ENCODE measurements around the gene DCST1. TPM values are rescaled to one million over a fixed set of nuclear protein-coding genes. Genes with fewer than 3 reads are reported as not detected.

The DCST1 gene
- total RNA-seq, 1 experiment from 2014 or later, result 0.15 TPM

DNA sequence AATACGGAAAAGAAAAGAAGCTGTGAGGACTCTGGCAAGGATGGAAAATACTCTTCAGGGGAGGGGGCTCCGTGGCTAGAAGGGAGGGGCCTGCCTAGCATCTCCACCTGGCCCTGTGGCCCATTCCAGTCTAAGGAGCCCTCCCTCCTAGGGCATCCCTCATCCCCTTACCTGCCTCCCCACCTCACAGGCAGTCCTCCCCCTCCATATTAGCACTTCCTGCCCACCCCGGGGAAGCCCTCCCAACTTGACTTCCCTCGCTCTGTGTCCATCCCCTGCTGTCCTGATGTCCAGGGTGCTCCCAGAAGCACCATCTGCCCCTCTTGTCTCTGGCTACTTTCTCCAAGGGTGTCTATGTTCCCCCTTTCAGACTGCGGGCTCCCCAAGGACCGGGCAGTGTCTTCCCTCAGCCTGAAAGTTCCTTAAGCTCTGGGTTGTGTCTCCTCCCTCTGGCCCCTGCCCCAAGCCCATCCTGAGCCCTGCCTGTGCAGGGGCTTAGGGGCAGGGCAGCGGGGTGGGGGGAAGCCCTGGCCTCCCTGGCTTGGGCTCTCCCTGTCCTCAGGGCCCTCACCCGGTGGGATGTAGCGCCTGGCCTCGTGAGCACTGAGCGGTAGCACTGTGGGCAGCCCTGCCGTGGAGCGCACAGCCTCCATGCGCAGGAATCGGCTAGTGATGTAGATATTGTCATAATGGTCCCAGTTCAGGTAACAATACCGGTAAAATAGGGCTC, 3.9 kb upstream of the DCST1 start:
- TF ChIP-seq FOXJ3 (CRISPR knock-in tag; IDR thresholded peaks at IDR 0.05; ENCODE audit: borderline replicate concordance) (no peak), ZNF232 (CRISPR knock-in tag; IDR thresholded peaks at IDR 0.05) (no peak), PRDM15 (CRISPR knock-in tag; IDR thresholded peaks at IDR 0.05) (no peak), ZNF263 (CRISPR knock-in tag; IDR thresholded peaks at IDR 0.05; ENCODE audit: low read depth) (peak; percentile 63; the same call in 1 of the 2 replicates), ZNF671 (CRISPR knock-in tag; IDR thresholded peaks at IDR 0.05) (no peak), CREM (CRISPR knock-in tag; IDR thresholded peaks at IDR 0.05) (no peak), CDX4 (CRISPR knock-in tag; IDR thresholded peaks at IDR 0.05; ENCODE audit: borderline replicate concordance) (no peak), GRHL2 (CRISPR knock-in tag; IDR thresholded peaks at IDR 0.05; ENCODE audit: insufficient replicate concordance, severe bottlenecking) (no peak)
- ChIA-PET CTCF (interaction anchor here (1.0 to 2.3 kb wide), 4 partner anchors 12 to 55 kb away, joined by 3 to 6 read pairs (median 4); no protein-coding TSS in a partner anchor), POLR2A (interaction anchor here (0.5 kb wide), 1 partner anchor 386 kb away, joined by 3 read pairs; no protein-coding TSS in a partner anchor)
- Mint-ChIP-seq H3K4me3 (no peak overlapping the region), H3K36me3 (no peaks in the 10 kb centered on the region), H3K27ac (no peak overlapping the region), H3K9me3 (no peaks in the 10 kb centered on the region), H3K27me3 (ENCODE audit: low read depth) (peaks cover 3% of the 10 kb centered on the region; the same call in 1 of the 2 replicates), H3K4me1 (no peaks in the 10 kb centered on the region)
- DNase-seq (ENCODE audit: low spot score) (no peak), ATAC-seq (no peak)

- ChIA-PET CTCF (interaction anchor here (0.5 to 2.1 kb wide), 5 partner anchors 13 to 68 kb away, joined by 3 to 5 read pairs (median 4); no protein-coding TSS in a partner anchor), POLR2A (no interaction called here)
- TF ChIP-seq ZNF317 (CRISPR knock-in tag; IDR thresholded peaks at IDR 0.05; ENCODE audit: borderline replicate concordance, low read depth), result no peak
- no peak for TF ChIP-seq ZNF396 (CRISPR knock-in tag; IDR thresholded peaks at IDR 0.05; ENCODE audit: borderline replicate concordance)
- no peak for TF ChIP-seq USF1 (CRISPR knock-in tag; IDR thresholded peaks at IDR 0.05)
- ATAC-seq, result no peak
- no peak overlapping the region for H3K27ac Mint-ChIP-seq
- H3K9me3 Mint-ChIP-seq, result no peaks in the 10 kb centered on the region
- peaks cover 3% of the 10 kb centered on the region; the same call in 1 of the 2 replicates for H3K27me3 Mint-ChIP-seq (ENCODE audit: low read depth)
- no peaks in the 10 kb centered on the region for H3K4me1 Mint-ChIP-seq
- H3K36me3 Mint-ChIP-seq, result no peaks in the 10 kb centered on the region
- DNase-seq (ENCODE audit: low spot score), result no peak
- no peak overlapping the region for H3K4me3 Mint-ChIP-seq
These were observed 3.3 kb upstream of the DCST1 start for GRCh38 chr1:155030243-155030795.

DNA sequence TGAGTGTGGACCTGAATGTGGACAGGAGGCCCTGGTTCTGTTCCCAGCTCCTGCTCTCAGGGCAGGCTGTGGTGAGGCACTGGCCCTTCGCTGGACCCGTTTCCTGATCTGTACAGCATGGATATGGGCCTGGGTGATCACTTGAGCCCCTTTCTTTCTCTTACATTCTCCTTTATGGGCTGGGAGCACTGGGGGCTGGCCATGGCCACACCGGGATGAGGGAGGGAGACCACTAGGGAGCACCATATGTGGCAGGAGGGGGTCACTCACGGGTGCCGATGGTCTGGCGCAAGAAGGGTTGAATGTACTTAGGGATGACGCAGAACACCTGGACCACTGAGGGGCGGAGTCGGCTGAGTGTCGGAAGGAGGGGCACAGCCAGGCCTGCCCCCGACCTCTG, 2.7 kb upstream of the DCST1 start:
- DNase-seq (ENCODE audit: low spot score) (no peak), ATAC-seq (no peak; the same call in 1 of the 2 replicates)
- CTCF ChIA-PET, result interaction anchor here (0.5 to 4.0 kb wide), 5 partner anchors 13 to 67 kb away, joined by 3 to 15 read pairs (median 5); no protein-coding TSS in a partner anchor
- Mint-ChIP-seq H3K4me3 (no peak overlapping the region), H3K36me3 (no peaks in the 10 kb centered on the region), H3K4me1 (no peaks in the 10 kb centered on the region), H3K9me3 (no peaks in the 10 kb centered on the region), H3K27ac (no peak overlapping the region), H3K27me3 (ENCODE audit: low read depth) (peaks cover 3% of the 10 kb centered on the region; the same call in 1 of the 2 replicates)
- POLR2A ChIA-PET, result no interaction called here
- TF ChIP-seq PRDM15 (CRISPR knock-in tag; IDR thresholded peaks at IDR 0.05) (no peak), SP1 (CRISPR knock-in tag; conservative IDR thresholded peaks at IDR 0.05) (no peak), SOX15 (CRISPR knock-in tag; IDR thresholded peaks at IDR 0.05) (no peak), SMAD3 (CRISPR knock-in tag; IDR thresholded peaks at IDR 0.05; ENCODE audit: borderline replicate concordance) (no peak), ZNF232 (CRISPR knock-in tag; IDR thresholded peaks at IDR 0.05) (no peak), JUN (CRISPR knock-in tag; IDR thresholded peaks at IDR 0.05) (no peak), ESRRA (CRISPR knock-in tag; IDR thresholded peaks at IDR 0.05; ENCODE audit: borderline replicate concordance) (no peak), HMGA2 (CRISPR knock-in tag; IDR thresholded peaks at IDR 0.05) (no peak), TCF7 (CRISPR knock-in tag; IDR thresholded peaks at IDR 0.05; ENCODE audit: low read depth) (no peak)
- TF ChIP-seq, protein P1, sequence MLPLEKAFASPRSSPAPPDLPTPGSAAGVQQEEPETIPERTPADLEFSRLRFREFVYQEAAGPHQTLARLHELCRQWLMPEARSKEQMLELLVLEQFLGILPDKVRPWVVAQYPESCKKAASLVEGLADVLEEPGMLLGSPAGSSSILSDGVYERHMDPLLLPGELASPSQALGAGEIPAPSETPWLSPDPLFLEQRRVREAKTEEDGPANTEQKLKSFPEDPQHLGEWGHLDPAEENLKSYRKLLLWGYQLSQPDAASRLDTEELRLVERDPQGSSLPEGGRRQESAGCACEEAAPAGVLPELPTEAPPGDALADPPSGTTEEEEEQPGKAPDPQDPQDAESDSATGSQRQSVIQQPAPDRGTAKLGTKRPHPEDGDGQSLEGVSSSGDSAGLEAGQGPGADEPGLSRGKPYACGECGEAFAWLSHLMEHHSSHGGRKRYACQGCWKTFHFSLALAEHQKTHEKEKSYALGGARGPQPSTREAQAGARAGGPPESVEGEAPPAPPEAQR (CRISPR knock-in tag; IDR thresholded peaks at IDR 0.05), result no peak
- TF ChIP-seq, protein P2, sequence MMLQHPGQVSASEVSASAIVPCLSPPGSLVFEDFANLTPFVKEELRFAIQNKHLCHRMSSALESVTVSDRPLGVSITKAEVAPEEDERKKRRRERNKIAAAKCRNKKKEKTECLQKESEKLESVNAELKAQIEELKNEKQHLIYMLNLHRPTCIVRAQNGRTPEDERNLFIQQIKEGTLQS (CRISPR knock-in tag; conservative IDR thresholded peaks at IDR 0.05), result no peak
